ENCODE measurements around the gene ASMTL. TPM values are rescaled to one million over a fixed set of nuclear protein-coding genes. Genes with fewer than 3 reads are reported as not detected.

Gene ASMTL
- total and polyA plus RNA-seq, 2 of the 13 experiments (the other 11 are each of a cell fraction or from before 2014, with no cell fraction given) = 5.6 to 16.3 TPM

- TF ChIP-seq ZBTB4 (CRISPR knock-in tag; IDR thresholded peaks at IDR 0.05; ENCODE audit: borderline replicate concordance) (no peak), HOXA5 (CRISPR knock-in tag; IDR thresholded peaks at IDR 0.05) (peak; percentile 69; the same call in 1 of the 2 replicates), ZNF343 (CRISPR knock-in tag; IDR thresholded peaks at IDR 0.05) (peak; percentile 77; the same call in 1 of the 2 replicates), MTA1 (CRISPR knock-in tag; IDR thresholded peaks at IDR 0.05; ENCODE audit: borderline replicate concordance) (no peak; the same call in 1 of the 2 replicates), XRCC5 (optimal IDR thresholded peaks at IDR 0.05; ENCODE audit: low read length) (peak; percentile 38), FOXJ3 (CRISPR knock-in tag; IDR thresholded peaks at IDR 0.05; ENCODE audit: borderline replicate concordance) (no peak), SMARCE1 (IDR thresholded peaks at IDR 0.05; ENCODE audit: borderline replicate concordance) (no peak), SSRP1 (CRISPR knock-in tag; IDR thresholded peaks at IDR 0.05) (peak; percentile 96), ZNF776 (CRISPR knock-in tag; IDR thresholded peaks at IDR 0.05) (peak; percentile 94), MYPOP (CRISPR knock-in tag; IDR thresholded peaks at IDR 0.05) (no peak), ZEB1 (IDR thresholded peaks at IDR 0.05; ENCODE audit: insufficient replicate concordance, low read depth) (no peak), ZNF607 (CRISPR knock-in tag; IDR thresholded peaks at IDR 0.05; ENCODE audit: borderline replicate concordance) (peak; percentile 52), ZNF570 (CRISPR knock-in tag; IDR thresholded peaks at IDR 0.05; ENCODE audit: borderline replicate concordance) (no peak), ZNF761 (CRISPR knock-in tag; conservative IDR thresholded peaks at IDR 0.05) (no peak; the same call in none of the 2 replicates), ZSCAN29 (CRISPR knock-in tag; conservative IDR thresholded peaks at IDR 0.05) (no peak), SRSF4 (IDR thresholded peaks at IDR 0.05; ENCODE audit: low read depth, low read length, poor library complexity, severe bottlenecking) (no peak), PHF5A (CRISPR knock-in tag; IDR thresholded peaks at IDR 0.05; ENCODE audit: low read depth, unreplicated experiment) (peak; percentile 18), TRIM24 (CRISPR knock-in tag; IDR thresholded peaks at IDR 0.05) (no peak), SALL2 (CRISPR knock-in tag; IDR thresholded peaks at IDR 0.05) (peak; percentile 51), MAF1 (CRISPR knock-in tag; IDR thresholded peaks at IDR 0.05; ENCODE audit: borderline replicate concordance) (peak; percentile 63; the same call in 1 of the 2 replicates), ZNF609 (CRISPR knock-in tag; IDR thresholded peaks at IDR 0.05; ENCODE audit: borderline replicate concordance) (0 out of 2 replicates have a peak, but pooled peaks have one; percentile 18)
These were observed 60.9 kb downstream of the ASMTL start, which contains the start of gene SLC25A6 (continued) for GRCh38 chrX:1391707-1392375.
